GM10266 (cell line): ENCODE measurements around the gene IKZF2.

Experiments
- DNase-seq: peaks from one replicate; pipeline ENCODE4 v3.0.0; 2012; ENCODE audit errors: extremely low spot score
- TF ChIP-seq, protein P1 (sequence below): IDR thresholded peaks from 2 replicates; pipeline ENCODE4 v1.5.1; 2012; ENCODE audit warnings: mild to moderate bottlenecking, low read depth; ENCODE audit not compliant: control insufficient read depth, insufficient read depth; ENCODE audit errors: missing control alignments

The IKZF2 gene

DNA sequence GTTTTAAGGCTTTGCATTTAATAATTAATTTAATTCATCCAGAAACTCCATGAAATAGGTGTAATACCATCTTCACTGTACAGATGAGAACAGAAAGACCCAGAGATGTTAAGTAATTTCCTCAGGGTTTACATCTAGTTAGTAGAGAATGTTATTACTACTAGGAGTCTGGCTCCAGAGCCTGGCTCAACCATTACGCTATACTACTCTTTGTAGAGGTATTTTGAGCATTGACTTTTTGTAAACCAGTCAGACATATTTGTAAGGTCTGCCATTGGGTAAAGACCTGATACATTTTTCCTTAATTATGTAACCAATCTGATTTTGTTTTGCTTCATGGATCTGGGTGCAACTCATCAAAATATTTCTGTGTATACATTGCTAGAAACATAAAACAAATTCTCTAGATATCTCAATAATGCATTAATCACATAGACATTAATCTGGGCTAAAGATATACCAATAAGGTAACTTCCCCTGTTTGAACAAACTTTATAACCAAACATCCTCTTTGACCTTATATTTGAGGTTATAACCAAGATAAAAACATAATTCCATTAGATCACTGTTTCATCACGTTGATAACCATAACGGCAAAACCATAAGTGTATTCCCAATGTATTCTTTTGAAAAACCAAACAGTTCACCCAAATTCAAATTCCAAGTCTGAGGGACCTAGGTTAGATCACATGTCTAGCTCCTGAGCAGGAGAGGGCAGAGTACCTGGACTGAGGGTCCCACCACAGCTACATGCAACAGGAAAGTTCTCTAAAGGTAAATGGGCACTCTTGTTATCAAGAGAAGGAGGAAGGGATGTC, 135.0 kb downstream of the IKZF2 start:
- DNase-seq: no peak
- TF ChIP-seq, protein P1, sequence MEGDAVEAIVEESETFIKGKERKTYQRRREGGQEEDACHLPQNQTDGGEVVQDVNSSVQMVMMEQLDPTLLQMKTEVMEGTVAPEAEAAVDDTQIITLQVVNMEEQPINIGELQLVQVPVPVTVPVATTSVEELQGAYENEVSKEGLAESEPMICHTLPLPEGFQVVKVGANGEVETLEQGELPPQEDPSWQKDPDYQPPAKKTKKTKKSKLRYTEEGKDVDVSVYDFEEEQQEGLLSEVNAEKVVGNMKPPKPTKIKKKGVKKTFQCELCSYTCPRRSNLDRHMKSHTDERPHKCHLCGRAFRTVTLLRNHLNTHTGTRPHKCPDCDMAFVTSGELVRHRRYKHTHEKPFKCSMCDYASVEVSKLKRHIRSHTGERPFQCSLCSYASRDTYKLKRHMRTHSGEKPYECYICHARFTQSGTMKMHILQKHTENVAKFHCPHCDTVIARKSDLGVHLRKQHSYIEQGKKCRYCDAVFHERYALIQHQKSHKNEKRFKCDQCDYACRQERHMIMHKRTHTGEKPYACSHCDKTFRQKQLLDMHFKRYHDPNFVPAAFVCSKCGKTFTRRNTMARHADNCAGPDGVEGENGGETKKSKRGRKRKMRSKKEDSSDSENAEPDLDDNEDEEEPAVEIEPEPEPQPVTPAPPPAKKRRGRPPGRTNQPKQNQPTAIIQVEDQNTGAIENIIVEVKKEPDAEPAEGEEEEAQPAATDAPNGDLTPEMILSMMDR: no peak

DNA sequence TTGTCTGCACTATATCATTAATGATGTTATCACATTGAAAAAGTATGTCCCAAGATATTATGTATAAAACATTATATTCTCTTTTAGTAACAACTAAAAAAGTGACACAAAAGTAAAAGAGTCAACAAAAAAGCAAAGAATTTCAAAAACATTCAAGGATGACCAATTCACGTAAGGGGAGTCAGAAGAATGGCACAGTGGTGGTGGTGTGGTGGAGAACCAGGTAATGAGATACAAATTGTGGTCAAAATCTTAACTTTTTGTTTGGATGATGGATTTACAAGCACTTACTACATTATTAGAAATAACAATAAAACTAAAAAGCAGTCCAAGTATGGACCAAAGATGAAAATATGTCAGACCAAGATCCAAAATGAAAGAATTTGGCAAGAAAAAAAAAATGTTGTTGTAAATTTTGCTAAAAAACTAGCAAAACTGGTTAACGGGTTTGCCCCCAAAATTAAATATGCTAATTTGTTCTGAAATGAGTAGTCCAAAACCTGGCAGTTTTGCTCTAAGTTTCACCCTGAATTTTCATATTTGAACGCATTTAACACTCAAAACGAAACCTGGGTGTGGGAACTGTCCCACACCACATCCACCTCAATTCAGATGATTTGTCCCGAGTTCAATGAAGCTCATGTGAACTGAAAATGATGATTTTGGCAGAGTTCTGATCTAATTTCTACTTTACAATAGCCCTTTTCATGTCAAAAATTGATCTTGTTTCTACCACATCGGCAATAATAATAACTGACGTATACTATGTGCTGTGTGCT, 135.8 kb downstream of the IKZF2 start:
- DNase-seq: peak; percentile 15
- TF ChIP-seq, protein P1: no peak

GRCh38 chr2:213013979-213014378, 137.4 kb downstream of the IKZF2 start:
- TF ChIP-seq, protein P1: no peak
- no peak for DNase-seq

- no peak for DNase-seq
- TF ChIP-seq, protein P1: no peak
These were observed 139.9 kb downstream of the IKZF2 start for GRCh38 chr2:213011505-213011904.

- no peak for DNase-seq
- TF ChIP-seq, protein P1: no peak
These were observed 141.2 kb downstream of the IKZF2 start for GRCh38 chr2:213010106-213010779.

DNA sequence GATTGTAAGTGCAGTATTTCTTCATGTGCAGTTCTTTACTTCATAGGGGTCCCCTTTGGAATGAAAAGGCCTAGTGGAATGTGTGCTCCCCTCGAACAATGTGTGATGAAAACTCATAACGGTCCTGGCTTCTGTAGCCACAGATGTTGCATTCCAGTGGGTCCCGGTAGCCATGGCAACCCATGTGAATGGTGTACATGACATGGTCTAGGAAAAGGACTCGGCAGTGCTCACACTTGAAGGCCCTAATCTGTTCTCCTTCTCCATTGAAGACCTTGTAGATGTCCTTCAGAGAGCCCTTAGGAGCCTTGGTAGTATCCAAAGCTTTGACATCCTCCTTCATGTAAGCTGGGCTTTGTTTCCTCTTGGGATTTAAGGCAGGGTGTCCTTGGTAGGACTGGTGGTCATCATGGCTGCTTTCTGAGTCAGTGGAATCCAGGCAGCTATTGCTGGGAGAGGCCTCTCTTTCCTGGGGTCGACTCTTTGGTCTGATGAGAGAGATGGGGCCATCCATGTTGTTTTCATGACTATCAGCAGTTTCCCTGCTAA, 144.0 kb downstream of the IKZF2 start:
- TF ChIP-seq, protein P1: no peak
- DNase-seq: no peak
